CD4-positive, alpha-beta memory T cell (primary cell): ENCODE data around the gene CC2D2A. TPM values are rescaled to one million over a fixed set of nuclear protein-coding genes. Genes with fewer than 3 reads are reported as not detected.

Experiments used
- CTCF ChIA-PET: fragments of 350-600 bp; sonication (Branson Sonifier 250); formaldehyde crosslinking; loops from one replicate; lab custom pipeline; 2021; ENCODE audit warnings: inconsistent platforms; ENCODE audit not compliant: partially characterized antibody; lab: Charles Lee
- POLR2A ChIA-PET: fragments of 350-600 bp; sonication (Branson Sonifier 250); formaldehyde crosslinking; loops from one replicate; lab custom pipeline; 2021; ENCODE audit not compliant: partially characterized antibody; lab: Charles Lee
- DNase-seq, 5 donors: peaks; one replicate each; pipeline versions ENCODE4 v3.0.0 to v3.0.0-alpha.2; 2020 to 2022; ENCODE audit warnings: mixed read lengths in 1 of 5
- H3K27ac ChIP-seq: one replicate; pipeline ENCODE4 v1.7.0; 2013; ENCODE audit warnings: low read depth, low read length
- H3K27me3 ChIP-seq: 2 replicates; pipeline ENCODE4 v1.7.0; 2013; ENCODE audit warnings: mild to moderate bottlenecking, low read length, moderate library complexity; ENCODE audit not compliant: insufficient read depth
- H3K36me3 ChIP-seq: 2 replicates; pipeline ENCODE4 v1.7.0; 2013; ENCODE audit warnings: mild to moderate bottlenecking, low read length, moderate library complexity; ENCODE audit not compliant: insufficient read depth
- H3K4me1 ChIP-seq: 2 replicates; pipeline ENCODE4 v1.7.0; 2013; ENCODE audit warnings: mild to moderate bottlenecking, low read length, moderate library complexity; ENCODE audit not compliant: insufficient read depth
- H3K4me3 ChIP-seq, 2 donors: one replicate each; pipeline ENCODE4 v1.7.0; 2013; ENCODE audit warnings: low read length in 2 of 2, mild to moderate bottlenecking in 1 of 2
- H3K9me3 ChIP-seq, 2 donors: one replicate each; pipeline ENCODE4 v1.7.0; 2013; ENCODE audit warnings: low read length in 2 of 2, control low read depth in 1 of 2; ENCODE audit not compliant: control insufficient read depth in 1 of 2
- H3K27ac Mint-ChIP-seq, 7 donors: one replicate each; pipeline ENCODE4 v1.8.0; 2020 to 2021; ENCODE audit warnings: mixed read lengths in 7 of 7, mild to moderate bottlenecking in 6 of 7, inconsistent platforms in 3 of 7, moderate library complexity in 3 of 7
- H3K27me3 Mint-ChIP-seq, 2 donors: one replicate each; pipeline ENCODE4 v1.8.0; 2020 to 2021; ENCODE audit warnings: mixed read lengths in 2 of 2
- H3K36me3 Mint-ChIP-seq, 2 donors: one replicate each; pipeline ENCODE4 v1.8.0; 2020 to 2021; ENCODE audit warnings: mixed read lengths in 2 of 2, inconsistent platforms in 1 of 2, mild to moderate bottlenecking in 1 of 2
- H3K4me1 Mint-ChIP-seq, 4 donors: one replicate each; pipeline ENCODE4 v1.8.0; 2020 to 2021; ENCODE audit warnings: mixed read lengths in 4 of 4, mild to moderate bottlenecking in 1 of 4
- H3K4me3 Mint-ChIP-seq, 8 donors: one replicate each; pipeline ENCODE4 v1.8.0; 2020 to 2021; ENCODE audit warnings: mixed read lengths in 8 of 8, mild to moderate bottlenecking in 7 of 8, moderate library complexity in 6 of 8, inconsistent platforms in 3 of 8
- H3K9me3 Mint-ChIP-seq, 8 donors: one replicate each; pipeline ENCODE4 v1.8.0; 2020 to 2021; ENCODE audit warnings: mixed read lengths in 8 of 8, mild to moderate bottlenecking in 5 of 8, inconsistent platforms in 3 of 8, moderate library complexity in 1 of 8
- intact Hi-C: fragments of 100-400 bp; cut with micrococcal nuclease; formaldehyde crosslinking; loops from one replicate; pipeline ENCODE4 v1.15.1; 2023
- polyA plus RNA-seq, 2 donors: library from polyadenylated mRNA; unstranded; fragments of 300-500 nt; fragmentation: Illumina TruSeq; gene quantifications; one replicate each; pipeline ENCODE4 v1.2.3, GENCODE V29; 2021
- total RNA-seq, 2 experiments: library from RNA; stranded (reverse); gene quantifications; one replicate each; pipeline ENCODE4 v1.2.3, GENCODE V29; 2021

Gene CC2D2A
- total and polyA plus RNA-seq, 4 experiments from 2014 or later, result 0.20 to 0.22 TPM; not detected in 2

DNA sequence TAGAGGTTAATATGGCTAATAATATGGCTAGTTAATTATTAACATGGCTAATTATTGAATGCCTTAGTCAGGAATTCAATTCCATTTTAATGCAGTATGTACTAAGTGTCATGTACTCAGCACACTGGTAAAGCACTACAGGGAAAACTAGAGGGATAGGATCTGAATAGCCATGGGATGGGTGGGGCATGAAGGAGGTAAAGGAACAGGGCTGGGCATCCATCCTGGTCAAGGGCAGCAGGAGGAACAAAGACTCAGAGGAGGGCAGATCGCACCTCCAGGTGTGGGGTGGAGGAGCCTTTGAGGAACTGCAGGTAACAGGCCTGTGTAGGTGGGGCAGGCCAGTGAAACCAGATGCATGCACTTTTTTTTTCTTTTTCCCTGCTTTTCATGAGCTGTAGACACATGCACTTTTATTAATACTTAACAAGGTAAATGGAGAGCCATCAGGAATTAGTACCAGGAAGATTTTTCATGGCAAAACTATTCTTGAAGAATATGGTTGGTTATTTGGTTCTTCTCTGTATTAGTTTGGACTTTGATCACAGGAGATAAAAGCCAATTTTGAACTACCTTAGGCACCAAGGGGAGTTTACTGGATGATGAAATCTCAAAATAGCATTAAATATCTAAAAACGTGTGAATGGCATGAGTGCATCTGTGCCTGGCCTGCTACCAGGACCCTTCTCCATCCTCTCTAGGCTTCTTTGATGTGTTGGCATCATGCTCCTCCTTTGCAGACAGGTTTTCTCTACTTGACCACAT lies 88.3 kb downstream of the CC2D2A start:
- ChIA-PET POLR2A (no interaction called here), CTCF (no interaction called here)
- no peak for DNase-seq
- H3K27me3 Mint-ChIP-seq, result no peaks in the 10 kb centered on the region
- Histone ChIP-seq H3K9me3 (no peaks in the 10 kb centered on the region), H3K36me3 (no peaks in the 10 kb centered on the region), H3K27ac (no peak overlapping the region), H3K4me1 (no peaks in the 10 kb centered on the region), H3K27me3 (no peaks in the 10 kb centered on the region), H3K4me3 (no peak overlapping the region)
- H3K27ac Mint-ChIP-seq, result no peak overlapping the region
- no peak overlapping the region for H3K4me3 Mint-ChIP-seq
- no peaks in the 10 kb centered on the region for H3K9me3 Mint-ChIP-seq
- H3K4me1 Mint-ChIP-seq, result no peaks in the 10 kb centered on the region
- peaks cover 11 to 16% of the 10 kb centered on the region in 2 donors for H3K36me3 Mint-ChIP-seq
- intact Hi-C loops, result no loop called here

DNA sequence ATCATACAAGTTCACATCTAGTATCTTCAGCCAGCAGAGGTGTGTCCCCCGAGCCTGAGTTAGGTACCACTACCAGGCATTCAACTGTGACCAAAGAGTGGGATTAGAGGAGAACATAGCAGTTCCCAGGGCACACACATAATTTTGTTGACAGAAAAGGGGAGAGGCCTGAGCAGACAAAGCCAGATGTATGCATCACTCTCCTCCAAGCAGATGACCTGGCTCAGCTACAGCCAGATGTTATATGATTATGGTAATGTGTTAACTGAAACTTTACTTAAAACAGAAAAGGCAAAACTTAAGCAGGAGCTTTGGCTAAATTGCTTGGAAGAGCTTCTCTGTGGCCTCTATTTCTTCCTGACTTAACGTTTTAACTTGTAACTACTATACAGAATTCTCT lies 88.9 kb downstream of the CC2D2A start:
- no peak overlapping the region for H3K27ac ChIP-seq
- Mint-ChIP-seq H3K36me3 (peaks cover 17 to 22% of the 10 kb centered on the region in 2 donors), H3K9me3 (no peaks in the 10 kb centered on the region), H3K4me1 (no peaks in the 10 kb centered on the region), H3K4me3 (no peak overlapping the region), H3K27ac (no peak overlapping the region), H3K27me3 (no peaks in the 10 kb centered on the region)
- no peaks in the 10 kb centered on the region for H3K9me3 ChIP-seq
- no peak overlapping the region for H3K4me3 ChIP-seq
- H3K27me3 ChIP-seq, result no peaks in the 10 kb centered on the region
- H3K4me1 ChIP-seq, result no peaks in the 10 kb centered on the region
- intact Hi-C loops, result no loop called here
- no peaks in the 10 kb centered on the region for H3K36me3 ChIP-seq
- no peak for DNase-seq
- POLR2A ChIA-PET, result no interaction called here
- CTCF ChIA-PET, result no interaction called here

DNA sequence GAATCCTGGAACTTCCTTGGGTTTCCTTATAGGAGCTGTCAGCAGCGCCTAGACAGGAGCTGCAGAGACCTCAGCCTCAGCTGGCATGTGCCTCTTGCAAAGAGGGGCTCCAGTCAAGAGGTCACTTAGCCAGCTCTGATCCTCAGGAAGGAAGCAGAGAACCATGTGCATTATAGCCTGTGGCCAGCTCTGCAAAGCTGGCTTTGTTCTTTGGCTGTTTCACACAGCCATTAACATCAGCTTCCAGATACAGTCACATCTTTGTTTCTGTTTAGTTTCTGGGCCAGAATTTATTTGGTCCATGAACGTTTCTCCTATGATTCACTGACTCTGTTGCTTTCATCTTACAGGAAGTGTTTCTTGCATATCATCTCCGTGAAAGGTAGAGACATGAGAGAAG lies 92.4 kb downstream of the CC2D2A start:
- intact Hi-C loops, result no loop called here
- H3K9me3 Mint-ChIP-seq, result no peaks in the 10 kb centered on the region
- Histone ChIP-seq H3K9me3 (no peaks in the 10 kb centered on the region), H3K27me3 (no peaks in the 10 kb centered on the region), H3K4me1 (no peaks in the 10 kb centered on the region), H3K27ac (no peak overlapping the region), H3K4me3 (no peak overlapping the region), H3K36me3 (no peaks in the 10 kb centered on the region)
- no peaks in the 10 kb centered on the region for H3K4me1 Mint-ChIP-seq
- H3K27me3 Mint-ChIP-seq, result no peaks in the 10 kb centered on the region
- no peak for DNase-seq
- H3K4me3 Mint-ChIP-seq, result no peak overlapping the region
- peaks cover 35 to 44% of the 10 kb centered on the region in 2 donors for H3K36me3 Mint-ChIP-seq
- POLR2A ChIA-PET, result no interaction called here
- CTCF ChIA-PET, result no interaction called here
- H3K27ac Mint-ChIP-seq, result no peak overlapping the region

DNA sequence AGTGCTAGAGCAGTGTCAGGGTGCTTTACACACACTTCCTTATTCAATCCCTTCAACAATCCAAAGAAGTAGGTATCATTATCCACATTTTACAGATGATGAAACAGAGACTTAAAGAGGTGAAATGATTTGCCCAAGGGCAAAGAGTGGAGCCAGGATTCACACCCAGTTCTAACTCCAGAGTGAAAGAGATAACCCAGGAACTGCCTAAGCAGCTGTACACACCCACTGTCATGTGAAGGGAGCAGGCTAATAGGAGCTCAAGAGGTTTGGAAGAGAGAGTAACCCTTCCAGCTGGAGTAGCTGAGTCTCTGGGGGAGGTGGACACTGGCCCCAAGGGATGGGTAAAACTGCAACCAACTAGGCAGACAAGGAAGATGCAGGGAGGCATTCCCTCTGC lies 92.9 kb downstream of the CC2D2A start:
- Histone ChIP-seq H3K27ac (no peak overlapping the region), H3K4me1 (no peaks in the 10 kb centered on the region), H3K36me3 (no peaks in the 10 kb centered on the region), H3K9me3 (no peaks in the 10 kb centered on the region), H3K4me3 (no peak overlapping the region), H3K27me3 (no peaks in the 10 kb centered on the region)
- Mint-ChIP-seq H3K9me3 (no peaks in the 10 kb centered on the region), H3K27me3 (no peaks in the 10 kb centered on the region), H3K36me3 (peaks cover 40 to 48% of the 10 kb centered on the region in 2 donors), H3K4me1 (no peaks in the 10 kb centered on the region), H3K27ac (no peak overlapping the region), H3K4me3 (no peak overlapping the region)
- POLR2A ChIA-PET, result no interaction called here
- intact Hi-C loops, result no loop called here
- CTCF ChIA-PET, result no interaction called here
- DNase-seq, result no peak

DNA sequence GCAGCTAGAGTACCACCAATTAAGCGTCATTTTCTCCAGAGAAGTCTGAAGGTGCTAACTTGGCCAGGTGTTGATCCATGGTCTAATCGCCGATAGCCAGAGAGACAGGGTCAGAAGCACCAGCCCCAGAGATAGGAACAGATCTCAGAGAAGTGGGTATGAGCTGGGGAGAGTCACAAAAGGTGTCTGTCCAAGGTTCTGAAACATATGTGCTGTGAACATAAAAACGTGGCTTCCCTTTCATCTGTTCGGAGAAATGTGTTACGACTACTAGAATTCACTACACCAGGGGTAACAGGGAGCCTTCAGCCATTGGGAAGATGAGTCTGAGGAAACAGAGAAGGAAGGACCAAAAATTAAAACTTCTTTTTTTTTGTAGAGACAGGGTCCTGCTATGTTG lies 94.2 kb downstream of the CC2D2A start:
- Mint-ChIP-seq H3K27me3 (no peaks in the 10 kb centered on the region), H3K4me1 (no peaks in the 10 kb centered on the region), H3K27ac (no peak overlapping the region), H3K36me3 (peaks cover 51 to 56% of the 10 kb centered on the region in 2 donors), H3K4me3 (no peak overlapping the region), H3K9me3 (no peaks in the 10 kb centered on the region)
- intact Hi-C loops, result no loop called here
- no peaks in the 10 kb centered on the region for H3K27me3 ChIP-seq
- CTCF ChIA-PET, result no interaction called here
- H3K9me3 ChIP-seq, result no peaks in the 10 kb centered on the region
- DNase-seq, result no peak
- H3K4me1 ChIP-seq, result no peaks in the 10 kb centered on the region
- H3K27ac ChIP-seq, result no peak overlapping the region
- POLR2A ChIA-PET, result no interaction called here
- H3K36me3 ChIP-seq, result no peaks in the 10 kb centered on the region
- no peak overlapping the region for H3K4me3 ChIP-seq

DNA sequence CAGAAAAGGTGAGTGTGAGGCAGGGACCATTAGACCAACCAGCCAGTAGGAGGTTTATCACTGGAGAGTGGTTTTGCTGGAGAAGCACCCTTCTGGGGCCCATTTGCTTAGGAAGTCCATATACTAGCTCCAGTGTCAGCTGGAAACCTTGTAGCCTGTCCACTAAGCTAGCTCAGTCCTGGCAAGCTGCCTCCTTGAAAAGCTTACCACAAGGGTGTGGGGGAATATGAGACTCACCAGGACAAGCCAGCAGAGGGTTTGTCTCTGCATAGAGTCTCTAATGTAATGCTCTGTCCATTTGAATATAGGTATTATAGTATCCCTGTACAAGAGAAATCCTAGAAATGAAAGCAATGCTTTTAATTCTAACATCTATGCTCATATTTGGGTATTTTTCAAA lies 99.1 kb downstream of the CC2D2A start:
- Mint-ChIP-seq H3K9me3 (no peaks in the 10 kb centered on the region), H3K4me3 (no peak overlapping the region), H3K27ac (no peak overlapping the region), H3K27me3 (no peaks in the 10 kb centered on the region), H3K4me1 (no peaks in the 10 kb centered on the region), H3K36me3 (peaks cover 46 to 56% of the 10 kb centered on the region in 2 donors)
- H3K27ac ChIP-seq, result no peak overlapping the region
- DNase-seq, result no peak
- no peaks in the 10 kb centered on the region for H3K27me3 ChIP-seq
- CTCF ChIA-PET, result no interaction called here
- intact Hi-C loops, result no loop called here
- no peaks in the 10 kb centered on the region for H3K9me3 ChIP-seq
- no peaks in the 10 kb centered on the region for H3K4me1 ChIP-seq
- POLR2A ChIA-PET, result no interaction called here
- H3K4me3 ChIP-seq, result no peak overlapping the region
- H3K36me3 ChIP-seq, result no peaks in the 10 kb centered on the region

DNA sequence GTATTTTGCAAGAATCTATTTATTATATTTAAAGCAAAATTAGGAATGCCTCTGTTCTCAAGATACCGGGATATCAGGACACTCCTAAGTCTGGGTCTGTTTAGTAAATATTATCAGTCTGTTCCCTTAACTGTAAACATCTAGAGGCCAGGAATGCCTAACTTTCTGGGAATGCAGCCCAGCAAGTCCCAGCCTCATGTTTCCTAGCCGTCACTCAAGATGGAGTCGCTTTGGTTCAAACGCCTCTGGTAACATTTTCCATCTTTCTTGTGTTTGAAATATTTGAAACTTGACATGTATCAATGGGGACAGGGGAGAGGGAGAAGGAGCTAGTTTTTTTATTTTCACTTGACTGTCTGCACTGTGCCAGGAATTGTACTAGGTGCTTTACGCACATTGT lies 100.1 kb downstream of the CC2D2A start:
- Mint-ChIP-seq H3K4me3 (no peak overlapping the region), H3K27ac (no peak overlapping the region), H3K27me3 (no peaks in the 10 kb centered on the region), H3K9me3 (no peaks in the 10 kb centered on the region), H3K4me1 (no peaks in the 10 kb centered on the region), H3K36me3 (peaks cover 41 to 58% of the 10 kb centered on the region in 2 donors)
- intact Hi-C loops, result no loop called here
- H3K27ac ChIP-seq, result no peak overlapping the region
- no peaks in the 10 kb centered on the region for H3K9me3 ChIP-seq
- ChIA-PET CTCF (no interaction called here), POLR2A (no interaction called here)
- H3K4me1 ChIP-seq, result no peaks in the 10 kb centered on the region
- no peak overlapping the region for H3K4me3 ChIP-seq
- H3K27me3 ChIP-seq, result no peaks in the 10 kb centered on the region
- no peaks in the 10 kb centered on the region for H3K36me3 ChIP-seq
- DNase-seq, result no peak
